Endothelial cell of umbilical vein (primary cell): ENCODE measurements around the gene CDC23. TPM values are rescaled to one million over a fixed set of nuclear protein-coding genes. Genes with fewer than 3 reads are reported as not detected.

ENCODE experiments used
- BruUV-seq: library from RNA; stranded (reverse); fragments of 400-500 nt; replicated peaks from 2 replicates; lab custom pipeline; 2021; lab: Mats Ljungman, UMichigan
- CTCF ChIA-PET: fragments of 300-600, 350-600 bp; sonication (Branson Sonifier 250); formaldehyde crosslinking; loops from one replicate; lab custom pipeline; 2021; ENCODE audit warnings: antibody characterized with exemption, inconsistent platforms; lab: Charles Lee
- POLR2A ChIA-PET: fragments of 300-600, 350-600 bp; sonication (Branson Sonifier 250); formaldehyde crosslinking; loops from one replicate; lab custom pipeline; 2021; ENCODE audit warnings: antibody characterized with exemption, inconsistent platforms; lab: Charles Lee
- DNase-seq: peaks from one replicate; pipeline ENCODE4 v3.0.0-alpha.2; 2011; ENCODE audit warnings: low read depth, low spot score
- FAIRE-seq: peaks from 2 replicates; lab custom pipeline; 2011; peaks lifted over from hg19 to GRCh38; lab: Jason Lieb, UNC
- H2AFZ ChIP-seq: 2 replicates; pipeline ENCODE4 v1.6.0; 2012; ENCODE audit warnings: low read depth, low read length, control low read depth, inconsistent platforms
- H3K27ac ChIP-seq: 2 replicates; pipeline ENCODE4 v1.5.1; 2011; ENCODE audit warnings: low read depth, mild to moderate bottlenecking, control low read depth, low read length, moderate library complexity; ENCODE audit not compliant: insufficient read depth
- H3K27me3 ChIP-seq, 2 experiments: 2 replicates each; pipeline versions ENCODE4 v1.6.0 to v1.6.1; 2011; ENCODE audit warnings: low read length in 2 of 2, mixed read lengths in 1 of 2; ENCODE audit not compliant: control insufficient read depth in 2 of 2, insufficient read depth in 2 of 2
- H3K36me3 ChIP-seq, 2 experiments: 2 replicates in 1 of 2; 3 replicates in 1 of 2; pipeline ENCODE4 v1.5.1; 2011; ENCODE audit warnings: low read length in 2 of 2, mild to moderate bottlenecking in 1 of 2, moderate library complexity in 1 of 2; ENCODE audit not compliant: control insufficient read depth in 2 of 2, insufficient read depth in 2 of 2; ENCODE audit errors: extremely low read depth in 1 of 2
- H3K4me1 ChIP-seq: 3 replicates; pipeline ENCODE4 v1.5.1; 2011; ENCODE audit warnings: mild to moderate bottlenecking, low read length; ENCODE audit not compliant: control insufficient read depth, insufficient read depth; ENCODE audit errors: extremely low read depth
- H3K4me2 ChIP-seq: 2 replicates; pipeline ENCODE4 v1.6.1; 2011; ENCODE audit warnings: low read length, control low read depth, mixed read lengths; ENCODE audit not compliant: insufficient read depth
- H3K4me3 ChIP-seq, 3 experiments: fragments of 200-600 bp in 1 of 3; sonication (generic), shearing (Covaris generic) in 1 of 3; replicated peaks in 1 of 3; 2 replicates each; pipeline ENCODE4 v1.5.1; 2011 to 2016; ENCODE audit warnings: control low read depth in 3 of 3, low read length in 3 of 3, mild to moderate bottlenecking in 2 of 3, inconsistent platforms in 1 of 3, low read depth in 1 of 3, moderate library complexity in 1 of 3; ENCODE audit not compliant: insufficient read depth in 1 of 3
- H3K79me2 ChIP-seq: 2 replicates; pipeline ENCODE4 v1.6.0; 2012; ENCODE audit warnings: low read length, inconsistent platforms; ENCODE audit not compliant: control insufficient read depth, insufficient read depth
- H3K9ac ChIP-seq: replicated peaks from 2 replicates; pipeline ENCODE3; 2011; ENCODE audit warnings: low read length, control low read depth; ENCODE audit not compliant: insufficient read depth; ENCODE audit errors: extremely low read depth
- H3K9me1 ChIP-seq: replicated peaks from 3 replicates; pipeline ENCODE4 v1.6.0; 2011; ENCODE audit warnings: mild to moderate bottlenecking, low read length; ENCODE audit not compliant: control insufficient read depth, insufficient read depth; ENCODE audit errors: extremely low read depth
- H3K9me3 ChIP-seq: replicated peaks from 2 replicates; pipeline ENCODE4 v1.5.1; 2012; ENCODE audit warnings: low read length, inconsistent platforms; ENCODE audit not compliant: control insufficient read depth, insufficient read depth
- H4K20me1 ChIP-seq: replicated peaks from 2 replicates; pipeline ENCODE3; 2011; ENCODE audit warnings: mild to moderate bottlenecking, low read length; ENCODE audit not compliant: control insufficient read depth, insufficient read depth; ENCODE audit errors: extremely low read depth
- CTCF ChIP-seq, 2 donors: IDR thresholded peaks; 1 replicate in 1 of 2; 2 replicates in 1 of 2; pipeline ENCODE4 v1.5.1; 2011; ENCODE audit warnings: low read length in 2 of 2, mild to moderate bottlenecking in 2 of 2, moderate library complexity in 2 of 2, control low read depth in 1 of 2, inconsistent platforms in 1 of 2, low read depth in 1 of 2; ENCODE audit not compliant: insufficient read depth in 1 of 2; ENCODE audit errors: extremely low read depth in 1 of 2
- EZH2 ChIP-seq: IDR thresholded peaks from 2 replicates; pipeline ENCODE4 v1.6.1; 2012; ENCODE audit warnings: borderline replicate concordance, low read depth, mild to moderate bottlenecking, moderate library complexity, low read length, inconsistent platforms; ENCODE audit not compliant: severe bottlenecking
- FOS ChIP-seq: IDR thresholded peaks from 2 replicates; pipeline ENCODE4 v1.6.1; 2011; ENCODE audit warnings: mild to moderate bottlenecking, low read length, moderate library complexity, borderline replicate concordance; ENCODE audit not compliant: insufficient read depth
- GATA2 ChIP-seq: IDR thresholded peaks from 2 replicates; pipeline ENCODE4 v1.7.0; 2011; ENCODE audit warnings: low read depth, mild to moderate bottlenecking, moderate library complexity, mixed read lengths, low read length; ENCODE audit not compliant: insufficient read length, insufficient read depth
- JUN ChIP-seq: IDR thresholded peaks from 2 replicates; pipeline ENCODE4 v1.6.1; 2011; ENCODE audit warnings: borderline replicate concordance, low read depth; ENCODE audit not compliant: insufficient read length, insufficient read depth
- MAX ChIP-seq: IDR thresholded peaks from 2 replicates; pipeline ENCODE4 v1.6.1; 2011; ENCODE audit not compliant: insufficient read depth, insufficient read length
- MYC ChIP-seq: IDR thresholded peaks from one replicate; pipeline ENCODE4 v1.6.1; 2011; ENCODE audit warnings: mild to moderate bottlenecking, low read depth, low read length
- POLR2A ChIP-seq: IDR thresholded peaks from 2 replicates; pipeline ENCODE4 v1.6.1; 2012; ENCODE audit warnings: low read depth, mild to moderate bottlenecking, control low read depth, low read length
- POLR2AphosphoS5 ChIP-seq: IDR thresholded peaks from 2 replicates; pipeline ENCODE4 v1.6.1; 2012; ENCODE audit warnings: low read depth, mild to moderate bottlenecking, control low read depth, low read length, moderate library complexity; ENCODE audit not compliant: insufficient read depth
- dilution Hi-C: fragments of 300-500 bp; cut with MboI; formaldehyde crosslinking; loops from one replicate; pipeline ENCODE4 v1.15.0; 2019; ENCODE audit warnings: low sequenced_read_pairs; ENCODE audit not compliant: extremely low pct_ligation_motif_present
- intact Hi-C: fragments of 100-400 bp; cut with micrococcal nuclease; formaldehyde crosslinking; loops from one replicate; pipeline ENCODE4 v1.10.0; 2022
- polyA plus RNA-seq, 4 experiments: library from polyadenylated mRNA; depleted of rRNA in 3 of 4; stranded (reverse) in 3 of 4; unstranded in 1 of 4; fragments of >200 nt; gene quantifications; 2 replicates each; pipeline versions ENCODE4 v1.2.1 to v1.2.3, GENCODE V29; 2011 to 2012; ENCODE audit warnings: missing spikeins in 1 of 4
- total RNA-seq: library from RNA; stranded (reverse); gene quantifications from 2 replicates; pipeline ENCODE4 v1.2.3, GENCODE V29; 2021

Gene CDC23
- total and polyA plus RNA-seq, 2 donors (not counting 3 experiments of a cell fraction or from before 2014, with no cell fraction given) = 28.5 to 41.2 TPM

GRCh38 chr5:138233280-138233679 lies 20.2 kb upstream of the CDC23 start:
- intact Hi-C loops (no loop called here), dilution Hi-C loops (no loop called here)
- Histone ChIP-seq H3K79me2 (no peaks in the 10 kb centered on the region), H3K9me1 (no peaks in the 10 kb centered on the region), H3K36me3 (no peaks in the 10 kb centered on the region), H3K4me3 (no peak overlapping the region), H3K9ac (no peak overlapping the region), H3K27me3 (peaks cover 2 to 3% of the 10 kb centered on the region in 2 experiments), H3K4me2 (no peak overlapping the region), H3K4me1 (no peaks in the 10 kb centered on the region), H2AFZ (no peak overlapping the region), H3K27ac (no peak overlapping the region), H3K9me3 (no peaks in the 10 kb centered on the region), H4K20me1 (no peaks in the 10 kb centered on the region)
- no TSS peak for BruUV-seq
- ChIA-PET CTCF (interaction anchor here (1.2 to 2.5 kb wide), 2 partner anchors 10 to 50 kb away, joined by 3 to 10 read pairs; no protein-coding TSS in a partner anchor), POLR2A (no interaction called here)
- no peak for FAIRE-seq
- no peak for DNase-seq
- TF ChIP-seq CTCF (IDR thresholded peaks at IDR 0.05; ENCODE audit: extremely low read depth in 1 of 2, insufficient read depth in 1 of 2, low read depth in 1 of 2, low read length in 2 of 2) (no peak), POLR2A (no peak), MAX (no peak), JUN (no peak), MYC (no peak), GATA2 (no peak), EZH2 (no peak), FOS (no peak), POLR2AphosphoS5 (no peak)
